HG02623 (cell line): ENCODE data around the gene EED.
A peak's percentile ranks its signal among the peaks of the same experiment; 100 is the strongest.

Experiments used
- ATAC-seq: cut with Tn5 transposase; IDR thresholded peaks from one replicate; pipeline ENCODE4 v1.9.1; 2021; ENCODE audit warnings: moderate library complexity; ENCODE audit not compliant: unreplicated experiment

The EED gene, protein sequence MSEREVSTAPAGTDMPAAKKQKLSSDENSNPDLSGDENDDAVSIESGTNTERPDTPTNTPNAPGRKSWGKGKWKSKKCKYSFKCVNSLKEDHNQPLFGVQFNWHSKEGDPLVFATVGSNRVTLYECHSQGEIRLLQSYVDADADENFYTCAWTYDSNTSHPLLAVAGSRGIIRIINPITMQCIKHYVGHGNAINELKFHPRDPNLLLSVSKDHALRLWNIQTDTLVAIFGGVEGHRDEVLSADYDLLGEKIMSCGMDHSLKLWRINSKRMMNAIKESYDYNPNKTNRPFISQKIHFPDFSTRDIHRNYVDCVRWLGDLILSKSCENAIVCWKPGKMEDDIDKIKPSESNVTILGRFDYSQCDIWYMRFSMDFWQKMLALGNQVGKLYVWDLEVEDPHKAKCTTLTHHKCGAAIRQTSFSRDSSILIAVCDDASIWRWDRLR

DNA sequence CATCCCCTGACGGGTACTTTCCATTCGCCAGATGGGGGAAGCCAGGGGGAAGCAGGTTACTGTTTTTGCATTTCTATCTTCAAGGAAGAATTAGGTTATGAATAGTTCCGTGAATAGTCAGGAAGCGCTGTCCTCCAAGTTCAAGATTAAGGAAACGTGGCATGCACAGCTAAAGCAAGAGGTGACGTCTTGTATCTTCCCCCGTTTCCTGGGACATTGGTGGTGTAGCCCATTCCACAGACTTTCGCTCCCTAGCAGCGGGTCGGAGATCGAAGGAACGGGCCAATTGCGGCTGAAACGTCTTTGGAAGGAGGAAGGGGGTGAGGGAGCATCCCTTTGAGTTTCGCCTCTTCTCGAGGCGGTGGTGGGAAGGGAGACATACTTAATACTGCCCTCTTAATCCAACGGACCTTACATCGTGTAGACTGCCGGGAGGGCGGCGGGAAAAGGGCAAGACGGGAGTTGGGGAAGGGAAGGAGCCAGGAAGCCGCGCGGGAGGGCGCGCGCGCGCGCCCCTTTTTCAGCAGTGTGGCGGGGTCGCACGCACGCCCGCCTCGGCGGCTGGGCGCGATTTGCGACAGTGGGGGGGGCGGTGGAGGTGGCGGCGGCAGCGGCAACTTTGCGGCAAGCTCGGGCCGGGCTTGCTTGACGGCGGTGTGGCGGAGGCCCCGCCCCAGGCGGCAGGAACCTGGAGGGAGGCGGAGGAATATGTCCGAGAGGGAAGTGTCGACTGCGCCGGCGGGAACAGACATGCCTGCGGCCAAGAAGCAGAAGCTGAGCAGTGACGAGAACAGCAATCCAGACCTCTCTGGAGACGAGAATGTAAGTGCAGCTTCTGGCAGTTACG, at the start of gene EED:
TSS of gene EED (plus strand) at position 232 of the 847 bp plus-strand sequence. CDS start at position 709, 477 bp downstream.
- ATAC-seq = peak; percentile 53

DNA sequence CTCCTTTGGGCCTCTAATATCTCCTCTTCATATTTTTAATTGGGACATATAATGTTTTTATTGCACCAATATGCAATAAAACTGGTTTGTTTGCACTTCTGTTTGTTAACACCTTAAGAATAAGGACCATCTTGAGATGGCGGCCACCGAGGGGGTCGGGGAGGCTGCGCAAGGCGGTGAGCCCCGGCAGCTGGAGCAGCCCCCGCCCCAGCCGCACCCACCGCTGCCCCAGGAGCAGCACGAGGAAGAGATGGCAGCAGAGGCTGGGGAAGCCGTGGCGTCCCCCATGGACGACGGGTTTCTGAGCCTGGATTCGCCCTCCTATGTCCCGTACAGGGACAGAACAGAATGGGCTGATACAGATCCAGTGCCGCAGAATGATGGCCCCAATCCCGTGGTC, 49.6 kb upstream of the EED start:
- ATAC-seq = no peak

DNA sequence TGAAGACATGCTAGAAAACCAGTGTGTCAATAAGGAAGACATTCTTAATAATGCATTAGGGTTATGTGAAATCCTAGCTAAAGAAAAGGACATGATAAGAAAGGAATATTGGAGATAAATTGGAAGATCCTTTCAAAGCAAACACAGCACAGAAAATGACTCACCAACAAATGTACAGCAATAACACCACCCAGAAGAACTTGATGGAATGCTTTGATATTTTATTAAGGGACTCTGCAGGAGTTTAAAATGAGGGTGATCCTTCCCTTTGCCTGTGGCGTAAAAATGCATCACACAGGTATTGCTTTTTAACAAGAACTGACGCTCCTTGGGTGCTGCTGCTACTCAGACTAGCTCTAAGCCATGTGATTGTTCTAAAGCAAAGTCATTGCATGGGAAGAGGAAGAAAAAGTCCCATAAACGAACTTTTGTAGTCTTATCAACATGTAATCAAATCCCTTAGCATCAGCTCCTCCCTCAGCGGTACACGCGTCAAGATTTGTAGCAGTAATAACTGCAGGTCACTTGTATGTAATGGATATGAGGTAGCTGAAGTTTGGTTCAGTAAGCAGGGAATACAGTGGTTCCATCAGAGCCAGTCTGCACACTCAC, 48.4 kb upstream of the EED start:
- ATAC-seq = no peak

DNA sequence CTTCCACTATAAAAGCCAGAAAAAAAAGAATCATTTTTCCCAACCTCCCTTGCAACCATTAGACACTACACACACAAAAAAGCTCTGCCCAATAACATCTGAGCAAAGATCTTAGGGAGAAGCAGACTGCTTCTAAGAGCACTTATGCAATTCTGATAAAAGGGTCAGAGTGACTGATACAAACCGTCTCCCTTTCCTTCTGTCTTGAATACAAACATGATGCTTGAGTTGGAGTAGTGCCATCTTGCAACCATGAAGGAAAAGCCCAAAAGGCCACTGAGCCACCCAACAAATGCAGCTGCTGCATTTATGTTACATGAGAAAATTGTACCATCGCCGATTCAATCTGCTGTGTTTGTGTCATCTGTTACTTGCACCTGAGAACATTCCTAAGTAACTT, 47.6 kb upstream of the EED start:
- ATAC-seq = no peak

DNA sequence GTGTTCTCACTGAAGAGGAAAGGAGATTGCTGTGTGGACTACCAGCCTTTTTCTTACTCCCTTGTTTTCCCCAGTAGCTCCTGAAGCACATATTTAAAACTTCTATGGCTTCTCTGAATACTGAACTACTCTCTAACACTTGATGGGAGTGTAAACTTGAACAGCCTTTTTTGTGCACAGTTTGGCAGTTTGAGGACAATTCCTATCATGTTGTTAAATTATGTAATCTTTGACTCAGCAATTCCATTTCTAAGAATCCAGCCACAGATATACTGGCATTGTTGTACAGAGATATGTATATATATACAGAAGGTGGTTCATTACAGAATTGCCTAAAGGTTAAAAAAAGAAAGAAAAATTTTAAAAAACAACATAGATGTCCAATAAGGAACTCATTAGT, 47.1 kb upstream of the EED start:
- no peak for ATAC-seq

DNA sequence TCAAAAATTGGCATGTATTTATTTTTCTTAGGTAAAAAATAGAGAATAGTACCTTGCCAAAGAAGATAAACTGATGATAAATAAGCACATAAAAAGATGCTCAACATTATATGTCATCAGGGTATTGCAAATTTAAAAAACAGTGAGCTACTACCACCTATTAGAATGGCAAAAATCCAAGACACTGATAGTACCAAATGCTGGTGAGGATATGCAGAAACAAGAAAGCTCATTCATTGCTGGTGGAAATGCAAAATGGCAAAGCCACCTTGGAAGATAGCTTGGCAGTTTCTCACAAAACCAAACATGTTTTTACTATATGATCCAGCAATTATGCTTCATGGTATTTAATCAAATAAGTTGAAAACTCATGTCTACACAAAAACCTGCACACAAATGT, 46.4 kb upstream of the EED start:
- no peak for ATAC-seq

DNA sequence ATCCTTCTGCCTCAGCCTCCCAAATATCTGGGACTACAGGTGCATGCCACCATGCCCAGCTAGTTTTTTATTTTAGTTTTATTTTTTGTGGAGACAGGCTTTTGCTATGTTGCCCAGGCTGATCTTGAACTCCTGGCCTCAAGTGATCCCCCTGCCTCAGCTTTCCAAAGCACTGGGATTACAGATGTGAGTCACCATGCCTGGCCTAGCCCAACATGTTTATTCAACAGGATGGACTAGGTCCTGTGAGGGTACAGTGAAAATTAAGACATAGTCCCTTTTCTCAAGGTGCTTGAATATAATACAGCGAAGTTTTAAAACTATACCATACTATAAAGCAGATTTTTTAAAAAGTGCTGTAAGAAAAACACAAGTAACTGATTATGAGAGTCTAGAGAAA, 45.2 kb upstream of the EED start:
- ATAC-seq = no peak

DNA sequence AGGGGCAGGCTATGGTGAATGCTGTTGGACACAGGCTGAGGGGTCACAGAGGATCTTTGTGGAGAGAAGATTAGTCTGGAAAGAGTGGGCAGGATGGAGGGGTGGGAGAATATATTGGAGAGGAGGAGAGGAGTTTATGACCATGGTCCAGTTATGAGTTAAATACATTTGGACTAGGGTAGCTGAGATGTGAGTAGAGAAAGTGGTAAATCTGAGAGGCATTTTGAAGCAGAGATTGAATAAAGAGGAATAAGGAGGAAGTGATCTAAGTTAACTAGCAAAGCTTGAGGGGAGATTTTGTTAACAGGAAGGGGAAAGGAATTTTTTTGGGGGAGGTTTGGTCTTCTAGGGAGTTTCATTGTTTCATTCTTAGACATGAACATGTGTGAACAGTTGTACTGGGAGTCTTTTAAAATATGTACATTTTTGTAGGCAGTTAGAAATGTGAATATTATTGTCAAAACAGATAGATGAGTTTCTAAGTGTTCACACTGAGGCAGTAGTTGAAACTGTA, 43.1 kb upstream of the EED start:
- no peak for ATAC-seq

DNA sequence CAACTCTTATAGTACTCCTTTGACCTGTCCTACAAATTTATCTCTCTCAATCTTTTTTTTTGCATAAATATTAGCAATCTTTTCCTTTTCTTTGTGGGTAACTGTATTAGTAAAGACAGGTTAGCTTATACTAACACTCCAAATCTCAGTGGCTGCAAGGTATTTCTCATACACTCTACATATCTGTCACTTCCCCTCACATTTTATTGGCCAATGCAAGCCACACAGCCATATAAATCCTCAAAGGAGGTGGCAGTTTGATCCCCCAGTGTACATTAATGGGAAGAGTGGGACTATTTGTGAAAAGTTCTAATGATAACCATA, 42.6 kb upstream of the EED start:
- ATAC-seq = no peak

DNA sequence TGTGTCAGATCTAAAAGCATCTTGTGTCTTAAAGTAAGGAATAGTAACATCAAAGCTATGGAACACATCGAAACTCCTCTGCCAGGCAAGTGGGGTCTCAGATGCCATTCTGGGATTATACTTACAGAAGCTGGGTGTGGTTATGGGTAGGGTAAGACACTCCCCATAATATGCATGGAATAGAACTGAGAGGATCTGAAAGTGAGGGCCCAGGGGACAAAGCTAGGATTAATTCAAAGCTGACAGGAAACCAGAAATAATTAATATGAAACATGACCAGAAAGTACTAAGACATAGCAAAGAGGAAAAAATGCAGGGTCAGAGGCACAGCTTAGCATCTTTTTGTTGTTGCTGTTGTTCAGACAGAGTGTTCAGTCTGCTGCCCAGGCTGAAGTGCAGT, 40.2 kb upstream of the EED start:
- ATAC-seq = no peak

DNA sequence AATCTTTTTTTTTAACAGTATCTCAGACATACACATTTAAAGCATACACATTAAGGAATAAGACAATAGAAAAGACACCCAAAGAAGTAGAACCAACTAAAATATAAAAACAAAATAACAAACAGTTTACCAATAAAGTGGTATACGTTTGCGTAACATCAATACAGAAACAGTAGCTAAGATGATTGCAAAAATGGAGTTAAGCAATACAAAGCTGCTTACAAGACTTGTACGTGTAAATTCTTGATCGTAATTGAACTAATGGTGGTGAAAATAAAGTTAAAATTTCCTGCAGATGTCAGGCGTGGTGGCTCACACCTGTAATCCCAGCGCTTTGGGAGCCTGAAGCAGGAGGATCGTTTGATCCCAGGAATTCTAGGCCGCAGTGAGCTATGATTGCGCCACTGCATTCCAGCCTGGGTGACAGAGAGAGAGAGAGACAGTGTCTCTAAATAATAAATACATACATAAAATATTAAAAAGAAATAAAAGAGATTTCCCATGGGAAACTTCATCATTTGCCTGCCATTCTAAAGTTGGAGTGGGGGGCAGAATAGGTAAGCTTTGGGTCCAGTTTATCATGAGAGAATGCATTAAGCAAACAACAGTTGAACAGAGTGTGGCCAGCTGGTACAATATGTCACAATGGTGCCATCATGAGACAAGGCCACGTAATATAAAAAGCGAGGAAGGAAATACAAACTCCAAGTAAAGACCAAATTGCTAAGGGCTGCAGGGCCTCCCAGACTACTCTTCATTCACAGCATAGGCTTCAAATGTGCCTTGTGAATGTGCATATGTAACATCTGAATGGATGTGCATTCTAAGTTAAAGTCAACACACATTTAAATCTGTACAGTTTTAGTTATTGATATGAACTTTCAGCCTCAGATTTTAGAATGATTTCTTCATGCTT, 38.9 kb upstream of the EED start:
- no peak for ATAC-seq

DNA sequence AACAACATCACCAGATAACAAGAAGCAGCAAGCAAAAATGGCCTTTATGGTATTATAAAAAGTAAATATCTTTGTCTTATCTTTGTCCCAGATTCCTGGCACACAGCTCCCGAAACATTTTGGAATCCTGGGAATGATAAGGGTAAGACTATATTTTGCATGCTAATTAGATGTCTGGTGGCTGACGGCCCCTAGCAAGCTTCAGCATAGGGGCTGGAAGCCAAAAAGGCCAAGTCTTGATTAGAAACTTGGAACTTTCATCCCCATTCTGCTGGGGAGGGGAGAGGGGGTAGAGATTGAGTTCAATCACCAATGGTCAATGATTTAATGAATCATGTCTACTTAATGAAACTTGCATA, 38.2 kb upstream of the EED start:
- ATAC-seq = no peak

DNA sequence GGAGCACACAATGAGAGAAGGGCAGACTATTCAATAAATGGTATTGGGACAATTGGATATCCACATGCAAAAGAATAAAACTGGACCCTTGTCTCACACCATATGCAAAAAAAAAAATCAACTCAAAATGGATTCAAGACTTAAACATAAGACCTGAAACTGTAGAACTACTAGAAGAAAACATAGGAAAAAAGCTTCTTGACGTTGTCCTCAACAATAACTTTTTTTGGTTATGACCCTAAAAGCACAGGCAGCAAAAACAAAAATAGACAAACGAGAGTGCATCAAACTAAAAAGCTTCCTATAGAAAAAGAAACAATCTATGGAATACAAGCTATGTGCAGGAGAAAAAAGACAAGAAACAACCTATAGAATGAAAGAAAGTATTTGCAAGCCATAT, 37.1 kb upstream of the EED start:
- ATAC-seq = no peak

DNA sequence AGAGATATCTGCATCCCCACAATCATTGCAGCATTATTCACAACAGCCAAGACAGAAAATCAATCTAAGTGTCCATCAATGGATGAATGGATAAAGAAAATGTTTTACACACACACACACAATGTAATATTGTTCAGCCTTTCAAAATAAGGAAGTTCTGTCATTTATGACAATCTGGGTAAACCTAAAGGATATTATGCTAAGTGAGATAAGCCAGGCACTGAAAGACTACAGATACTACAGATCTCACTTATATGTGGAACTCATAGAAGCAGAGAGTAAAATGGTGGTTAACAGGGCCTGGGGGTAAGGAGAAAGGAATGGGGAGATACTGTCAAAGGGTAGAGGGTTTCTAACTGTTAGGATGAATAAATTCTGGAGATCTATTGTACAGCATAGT, 36.0 kb upstream of the EED start:
- no peak for ATAC-seq

DNA sequence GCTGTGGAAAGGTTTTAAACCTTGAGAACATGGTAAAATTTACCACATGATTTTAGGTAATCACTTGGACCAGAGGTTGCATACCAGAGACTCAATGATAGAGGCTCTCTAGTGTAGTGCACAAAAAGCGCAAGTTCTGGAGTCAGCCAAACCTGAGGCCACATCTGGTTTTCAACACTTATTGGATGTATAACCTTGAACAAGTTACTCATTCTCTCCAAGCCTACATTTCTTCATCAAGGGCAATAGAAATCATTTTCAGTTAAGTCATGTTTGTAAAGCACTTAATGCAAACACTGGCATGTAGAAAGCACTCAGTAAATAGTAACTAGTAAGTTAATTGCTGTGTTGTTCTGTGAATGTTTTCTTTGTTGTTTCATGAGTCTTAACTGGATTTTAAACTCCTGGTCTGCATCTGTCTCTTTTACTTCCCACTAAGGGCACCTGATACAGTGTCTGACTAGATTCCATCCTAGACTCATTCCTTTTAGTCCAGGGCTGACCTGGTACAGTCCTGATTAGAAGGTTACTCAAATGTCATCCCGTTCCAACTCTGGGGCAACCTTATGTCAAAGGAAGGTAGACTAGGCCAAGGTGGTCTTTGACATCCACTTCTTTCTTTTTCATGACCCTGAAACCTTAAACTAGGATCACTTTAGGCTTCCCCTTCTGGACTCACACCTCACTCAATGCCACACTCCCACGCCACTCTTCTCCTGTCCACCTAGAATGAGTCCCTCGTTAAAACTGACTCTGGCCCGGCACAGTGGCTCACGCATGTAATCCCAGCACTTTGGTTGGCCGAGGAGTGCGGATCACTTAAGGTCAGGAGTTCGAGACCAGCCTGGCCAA, 34.5 kb upstream of the EED start:
- ATAC-seq = no peak

DNA sequence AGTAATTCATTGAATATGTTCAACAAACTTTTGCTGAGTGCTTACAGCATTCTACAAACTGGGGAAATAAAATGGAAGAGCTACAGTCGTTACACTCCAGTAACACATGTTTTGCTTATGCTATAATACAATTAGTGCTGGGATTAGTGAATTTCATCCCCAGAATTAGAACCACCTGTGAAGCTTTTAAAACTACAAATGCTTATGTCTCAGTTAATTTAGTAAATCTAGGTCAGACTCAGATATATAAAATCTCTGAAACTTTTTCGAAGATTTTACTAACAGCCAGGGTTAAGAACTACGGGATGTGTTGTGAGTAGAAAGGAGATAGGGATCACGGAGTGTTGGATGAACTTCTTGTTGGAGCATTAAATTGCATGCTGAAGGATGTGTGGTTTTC, 33.7 kb upstream of the EED start:
- ATAC-seq = no peak

DNA sequence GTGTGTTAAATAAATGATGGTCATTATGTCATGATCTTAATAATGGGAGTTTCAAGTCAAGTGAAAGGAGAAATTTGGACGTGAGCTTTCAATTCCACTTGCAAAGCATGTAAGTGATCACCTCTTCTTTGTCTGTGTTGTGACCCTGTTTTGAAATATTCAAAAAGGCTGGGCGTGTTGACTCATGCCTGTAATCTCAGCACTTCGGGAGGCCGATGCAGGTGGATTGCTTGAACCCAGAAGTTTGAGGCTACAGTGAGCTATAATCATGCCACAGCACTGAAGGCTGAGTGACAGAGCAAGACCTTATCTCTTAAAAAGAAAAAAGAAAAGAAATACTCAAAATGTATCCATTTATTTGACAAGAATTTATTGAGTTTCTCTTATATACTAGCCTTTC, 32.9 kb upstream of the EED start:
- no peak for ATAC-seq

DNA sequence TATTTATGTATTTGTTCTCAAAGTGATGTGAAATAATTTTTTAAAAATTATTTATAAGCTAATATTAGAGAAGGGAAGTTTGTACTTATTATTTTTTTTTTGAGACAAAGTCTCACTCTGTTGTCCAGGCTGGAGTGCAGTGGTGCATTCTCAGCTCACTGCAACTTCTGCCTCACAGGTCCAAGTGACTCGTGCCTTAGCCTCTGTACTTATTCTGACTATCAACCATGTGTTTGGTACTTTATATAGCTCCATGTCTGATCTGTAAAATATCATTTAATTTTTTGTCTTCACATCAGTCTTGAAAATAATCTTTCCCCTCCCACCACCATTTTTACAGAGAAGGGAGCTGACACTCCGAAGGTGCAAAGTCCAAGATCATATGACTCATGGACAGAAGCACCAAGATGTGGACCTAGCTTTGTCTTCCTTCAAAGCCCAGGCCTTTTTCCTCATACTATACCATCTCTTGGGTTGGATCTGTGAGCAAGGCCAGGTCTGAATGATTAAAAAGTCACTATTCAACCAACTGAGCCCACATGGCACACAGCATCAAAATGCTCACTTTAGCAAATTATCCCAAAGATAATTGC, 32.4 kb upstream of the EED start:
- ATAC-seq = no peak

DNA sequence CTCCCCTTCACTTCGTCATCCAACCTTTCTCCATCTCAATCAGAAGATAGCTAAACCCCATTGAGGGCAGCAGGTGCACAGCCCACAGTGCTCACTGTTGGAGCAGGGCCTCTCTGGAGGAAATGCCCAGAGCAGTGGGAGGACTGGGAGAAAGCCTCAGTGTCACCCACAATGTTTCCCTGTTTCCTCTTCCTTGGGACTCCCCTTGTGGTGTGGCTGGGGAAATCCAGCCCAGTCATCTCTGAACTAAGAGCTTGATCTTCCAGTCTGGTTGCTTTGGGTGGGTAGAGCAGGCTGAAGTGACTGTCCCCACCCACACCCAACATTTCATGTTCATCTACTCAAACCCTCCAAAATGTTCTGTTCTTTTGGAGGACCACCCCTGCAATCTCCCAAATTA, 29.8 kb upstream of the EED start:
- ATAC-seq = peak; percentile 46
